GM18499 (cell line): ENCODE results near the gene KRT80.

Experiments used
- ATAC-seq: cut with Tn5 transposase; IDR thresholded peaks from one replicate; pipeline ENCODE4 v1.9.1; 2021; ENCODE audit warnings: moderate number of reproducible peaks; ENCODE audit not compliant: insufficient read depth, unreplicated experiment

KRT80 gene

GRCh38 chr12:52182898-52183543 is 8.8 kb downstream of the KRT80 start:
- no peak for ATAC-seq

DNA sequence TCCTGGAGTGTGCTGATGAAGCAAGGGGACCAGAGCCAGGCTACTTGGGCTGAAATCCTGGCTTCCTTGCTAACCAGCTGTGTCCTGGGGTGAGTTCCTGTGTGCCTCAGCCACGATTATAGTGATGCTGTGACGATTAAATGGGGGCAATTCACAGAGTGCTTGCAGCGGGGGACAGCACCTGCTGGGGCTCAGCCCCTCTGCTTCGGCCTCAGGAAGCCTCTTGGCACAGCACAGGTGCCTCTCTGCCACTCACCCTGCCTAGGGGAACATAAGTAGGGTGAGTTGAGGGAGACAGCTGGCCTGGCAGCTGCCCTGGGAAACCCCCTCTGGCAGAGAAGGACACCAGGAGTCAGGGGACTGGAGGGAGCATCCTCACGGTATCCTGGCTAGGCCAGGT is 9.4 kb downstream of the KRT80 start:
- no peak for ATAC-seq

DNA sequence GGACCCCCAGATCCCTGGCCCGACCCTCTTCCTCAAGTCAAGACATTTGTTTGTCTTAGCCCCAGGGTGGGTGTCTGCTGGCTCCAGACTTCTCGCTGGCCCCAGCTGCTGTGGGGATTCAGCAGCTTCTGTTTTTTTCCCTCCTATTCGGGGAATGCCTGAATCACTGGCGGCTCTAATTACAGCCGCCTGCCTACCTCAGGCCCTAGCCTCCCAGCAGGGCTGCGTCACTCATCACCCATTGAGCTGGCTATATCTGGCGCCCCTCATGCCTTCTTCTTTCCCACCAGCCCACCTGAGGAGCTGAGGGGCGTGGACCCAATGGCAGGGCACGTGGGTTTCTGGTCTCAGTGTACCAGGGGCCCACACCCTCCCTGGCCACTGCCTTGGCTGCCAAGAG is 10.1 kb downstream of the KRT80 start:
- ATAC-seq = no peak

- no peak for ATAC-seq
Measured at GRCh38 chr12:52180971-52181628, 10.7 kb downstream of the KRT80 start.

DNA sequence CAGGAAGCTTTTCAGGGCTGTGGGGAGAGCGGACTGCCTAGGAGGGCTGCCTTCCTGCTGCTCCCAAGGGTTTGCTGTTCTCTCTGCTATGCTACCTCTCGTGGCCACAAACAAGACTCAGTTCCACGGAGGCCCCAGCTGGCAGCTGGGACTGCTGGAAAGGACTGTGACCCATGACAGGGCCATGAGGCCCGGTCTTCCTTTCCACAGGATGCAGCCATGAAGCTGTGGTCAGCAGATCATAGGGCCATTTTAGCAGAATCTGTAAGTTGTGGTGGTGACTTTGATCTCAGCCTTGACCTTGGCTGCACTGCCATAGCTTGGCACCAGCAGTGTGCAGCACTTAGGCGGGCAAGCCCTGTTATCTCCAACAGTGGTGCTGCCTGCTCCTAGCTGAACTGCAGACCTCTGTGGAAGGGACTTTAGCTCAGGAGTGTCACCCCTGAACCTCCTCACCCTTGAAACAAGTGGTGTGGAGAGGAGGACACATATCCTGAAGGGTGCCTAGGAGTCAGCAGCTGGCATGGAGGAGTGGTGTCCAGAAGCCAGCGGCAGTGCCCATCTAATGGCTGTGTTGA is 12.3 kb downstream of the KRT80 start:
- ATAC-seq = no peak

DNA sequence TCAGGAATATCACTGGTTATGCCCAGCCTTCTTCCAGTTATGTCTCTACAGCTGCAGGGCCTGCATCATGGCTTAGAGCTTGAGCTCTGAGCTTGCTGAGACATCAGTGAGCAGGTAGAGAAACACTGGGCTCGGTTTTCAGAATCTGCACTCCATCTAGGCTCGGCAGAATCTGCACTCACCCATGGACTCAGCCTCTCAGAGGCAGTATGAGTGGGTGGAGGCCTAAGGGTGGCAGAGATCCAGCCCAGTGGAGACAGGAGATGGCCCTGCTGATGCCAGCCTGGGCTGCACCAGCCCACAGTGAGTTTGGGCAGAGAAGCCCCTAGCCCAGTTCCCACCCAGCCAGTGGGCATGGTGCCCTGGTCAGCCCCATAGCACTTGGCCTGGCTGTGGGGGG is 12.8 kb downstream of the KRT80 start:
- no peak for ATAC-seq

GRCh38 chr12:52178443-52178842 is 13.4 kb downstream of the KRT80 start:
- no peak for ATAC-seq

DNA sequence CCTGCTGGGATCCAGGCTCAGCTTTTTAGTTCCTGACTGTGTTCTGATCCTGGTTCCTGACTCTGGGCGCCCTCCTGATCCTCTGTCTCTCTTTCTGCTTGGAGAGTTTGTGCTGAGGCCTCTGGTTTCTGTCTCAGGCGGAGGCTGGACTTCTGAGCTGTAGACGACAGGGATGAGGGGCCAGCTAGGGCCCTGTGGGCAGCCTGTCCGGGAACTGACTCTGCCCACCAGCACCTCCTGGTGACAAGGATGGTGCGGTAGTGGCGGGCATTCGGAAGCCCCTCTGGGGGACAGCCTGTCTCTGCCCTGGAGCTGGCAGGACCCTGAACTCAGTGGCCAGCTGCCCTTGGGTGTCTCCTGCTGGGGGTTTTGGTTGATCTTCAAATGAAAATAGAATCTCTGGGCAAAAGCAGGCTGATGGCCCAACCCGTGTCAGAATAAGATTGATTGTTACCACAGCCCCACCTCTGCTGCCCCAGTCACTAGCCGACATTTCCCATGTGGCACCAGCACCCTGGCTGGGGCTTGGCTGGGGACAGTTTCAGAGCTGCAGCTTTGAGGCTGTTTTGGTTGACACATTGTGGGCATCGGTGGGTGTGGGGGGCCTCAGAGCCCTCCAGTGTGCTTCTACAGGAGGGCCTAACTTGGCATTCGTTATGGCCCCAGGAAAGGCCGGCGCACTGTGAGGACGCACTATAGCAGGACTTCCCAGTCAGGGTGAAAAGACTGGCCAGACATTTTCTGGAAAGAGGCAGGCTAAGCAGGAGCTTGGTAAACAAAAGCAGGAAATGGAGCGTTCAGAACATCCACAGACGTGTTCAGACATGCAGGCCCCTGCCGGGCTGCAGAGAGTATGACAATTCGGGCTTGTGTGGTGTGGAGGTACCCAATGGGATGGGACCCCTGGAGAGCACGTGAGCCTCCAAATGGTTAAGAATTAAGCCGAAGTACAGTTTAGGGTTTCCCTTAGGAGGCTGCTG is 16.2 kb downstream of the KRT80 start:
- no peak for ATAC-seq

GRCh38 chr12:52173526-52173925 is 18.3 kb downstream of the KRT80 start:
- no peak for ATAC-seq

DNA sequence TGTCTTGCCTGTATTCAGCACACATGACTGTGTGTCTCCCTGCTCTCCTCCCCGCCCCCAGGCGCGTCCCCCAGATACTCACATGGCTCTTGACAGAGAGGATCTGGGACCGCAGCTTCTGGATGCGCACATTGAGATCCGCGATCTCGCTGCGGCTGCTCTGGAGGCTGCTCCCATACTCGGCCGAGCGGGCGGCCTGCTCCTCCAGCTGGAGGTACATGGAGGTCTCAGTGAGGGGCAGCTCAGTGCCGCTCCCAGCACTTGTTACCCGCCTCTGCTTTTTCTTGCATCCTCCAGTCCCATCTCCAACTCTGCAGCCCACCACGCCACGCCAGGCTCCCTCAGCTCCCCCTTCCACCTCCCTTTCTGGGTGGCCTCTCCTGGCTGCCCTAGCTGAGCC is 18.9 kb downstream of the KRT80 start:
- no peak for ATAC-seq

- ATAC-seq = no peak
Measured at GRCh38 chr12:52171950-52172512, 19.8 kb downstream of the KRT80 start.

GRCh38 chr12:52170827-52171226 is 21.0 kb downstream of the KRT80 start:
- ATAC-seq = no peak

DNA sequence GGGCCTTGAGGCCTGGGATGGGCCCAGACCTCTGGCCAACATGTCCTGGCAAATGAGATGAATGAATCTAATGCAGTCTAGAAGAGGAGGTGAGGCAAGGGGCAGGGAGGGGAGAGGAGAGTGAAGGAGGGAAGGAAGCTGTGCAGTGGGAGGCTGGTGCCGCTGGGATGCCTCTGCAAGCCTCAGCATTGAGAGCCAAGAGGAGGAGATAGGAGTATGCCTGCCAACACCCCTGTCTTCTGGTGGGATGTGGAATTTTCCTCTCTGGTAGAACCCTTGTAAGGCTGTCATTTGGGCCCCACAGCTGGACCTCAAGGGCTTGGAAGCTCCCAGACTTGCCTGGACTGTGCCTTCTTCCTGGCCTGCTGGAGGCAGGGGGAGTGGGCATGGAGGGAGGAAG is 21.9 kb downstream of the KRT80 start:
- ATAC-seq = no peak

- no peak for ATAC-seq
Measured at GRCh38 chr12:52168019-52168717, 23.6 kb downstream of the KRT80 start.

DNA sequence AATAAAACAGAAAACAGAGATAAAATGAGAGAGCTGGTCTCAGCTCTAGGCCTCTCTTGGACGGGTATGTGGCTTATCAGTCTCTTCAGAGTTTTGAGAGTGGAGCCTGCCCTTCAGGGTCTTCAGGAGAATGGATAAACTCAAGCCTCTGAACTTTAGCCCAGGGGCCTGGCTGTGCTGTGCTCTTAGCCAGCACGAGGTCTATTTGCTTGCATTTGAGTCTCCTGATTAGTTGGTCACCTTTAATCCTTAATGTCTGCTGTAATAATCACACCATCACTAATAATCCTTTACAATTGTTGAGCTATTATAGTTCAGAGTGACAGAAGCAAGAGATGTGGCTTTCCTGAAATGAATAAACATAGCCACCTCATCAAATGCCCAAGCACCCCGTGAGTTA is 24.3 kb downstream of the KRT80 start:
- no peak for ATAC-seq

GRCh38 chr12:52166672-52167071 is 25.1 kb downstream of the KRT80 start:
- ATAC-seq = no peak

DNA sequence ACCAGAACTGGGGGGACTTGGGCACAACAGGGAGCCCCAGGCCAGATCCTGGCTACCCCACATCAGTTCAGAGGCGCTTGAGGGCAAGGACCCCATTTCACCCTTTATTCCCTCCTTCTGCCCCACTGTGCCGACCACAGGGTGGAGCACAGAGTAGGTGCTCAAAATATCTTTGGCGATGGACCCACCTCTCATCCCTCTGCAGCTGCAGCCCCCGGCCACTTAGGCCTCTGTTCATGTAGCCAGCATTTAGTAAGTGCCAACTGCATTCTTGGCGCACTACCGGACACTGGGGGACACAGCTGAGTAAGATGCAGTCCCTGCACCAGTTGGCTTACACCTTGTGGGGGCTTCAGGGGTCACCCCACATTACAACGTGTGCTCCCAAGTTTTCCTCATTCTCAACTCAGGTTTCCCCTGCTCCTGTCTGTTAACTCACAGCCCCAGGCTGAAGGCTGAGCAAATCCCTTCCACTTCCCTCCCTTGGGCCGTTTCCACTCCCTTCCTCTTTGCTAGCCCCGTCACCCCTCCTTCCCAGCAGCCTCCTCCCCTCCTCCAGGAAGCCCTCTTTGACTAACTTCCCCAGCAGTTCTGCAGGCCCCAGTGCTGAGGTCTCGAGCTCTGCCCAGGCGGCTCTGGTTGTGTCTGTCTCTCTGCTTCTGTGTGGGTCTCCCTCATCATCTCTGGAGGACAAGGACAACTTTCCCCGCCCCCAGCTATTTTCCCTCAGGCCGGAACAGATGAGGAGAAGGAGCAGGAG is 26.5 kb downstream of the KRT80 start:
- no peak for ATAC-seq

DNA sequence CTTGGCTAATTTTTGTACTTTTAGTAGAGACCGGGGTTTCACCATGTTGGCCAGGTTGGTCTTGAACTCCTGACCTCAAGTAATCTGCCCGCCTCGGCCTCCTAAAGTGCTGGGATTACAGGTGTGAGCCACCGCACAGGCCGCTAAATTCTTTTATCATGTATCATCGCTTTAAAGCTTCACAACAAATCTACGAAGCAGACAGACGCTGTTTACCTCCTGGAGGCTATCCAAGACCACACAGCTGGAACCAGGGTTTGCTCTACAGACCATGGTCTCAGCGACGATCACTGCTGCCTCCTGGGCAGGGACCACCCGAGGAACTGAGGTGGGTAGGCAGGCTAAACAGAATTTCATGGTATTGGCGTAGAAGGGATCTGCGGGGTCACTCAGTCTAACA is 27.2 kb downstream of the KRT80 start:
- no peak for ATAC-seq

DNA sequence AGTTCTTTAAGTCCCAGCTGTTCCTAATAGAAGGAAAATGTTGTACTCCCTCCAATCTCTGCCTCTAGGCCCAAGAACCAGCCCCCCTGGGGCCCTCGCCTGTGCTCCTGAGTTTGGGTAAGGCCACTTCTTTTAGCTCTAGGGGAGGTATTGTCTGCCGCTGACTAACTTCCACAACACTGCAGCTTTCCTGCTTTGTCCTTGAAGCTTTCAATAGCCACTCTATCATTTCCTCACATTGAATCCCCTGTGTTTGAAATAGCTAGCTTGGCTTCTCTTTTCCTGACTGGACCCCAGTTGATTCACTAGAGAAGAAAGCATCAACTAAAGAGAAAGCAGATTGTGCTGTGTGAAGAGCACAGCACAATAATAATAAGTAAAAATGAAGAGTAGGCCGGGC is 28.8 kb downstream of the KRT80 start:
- ATAC-seq = no peak
